HG02938 (cell line): ENCODE measurements around the gene KLHL3.

ENCODE experiments used
- ATAC-seq: cut with Tn5 transposase; IDR thresholded peaks from one replicate; pipeline ENCODE4 v1.9.1; 2021; ENCODE audit warnings: mild to moderate bottlenecking, moderate library complexity; ENCODE audit not compliant: unreplicated experiment

Gene KLHL3

DNA sequence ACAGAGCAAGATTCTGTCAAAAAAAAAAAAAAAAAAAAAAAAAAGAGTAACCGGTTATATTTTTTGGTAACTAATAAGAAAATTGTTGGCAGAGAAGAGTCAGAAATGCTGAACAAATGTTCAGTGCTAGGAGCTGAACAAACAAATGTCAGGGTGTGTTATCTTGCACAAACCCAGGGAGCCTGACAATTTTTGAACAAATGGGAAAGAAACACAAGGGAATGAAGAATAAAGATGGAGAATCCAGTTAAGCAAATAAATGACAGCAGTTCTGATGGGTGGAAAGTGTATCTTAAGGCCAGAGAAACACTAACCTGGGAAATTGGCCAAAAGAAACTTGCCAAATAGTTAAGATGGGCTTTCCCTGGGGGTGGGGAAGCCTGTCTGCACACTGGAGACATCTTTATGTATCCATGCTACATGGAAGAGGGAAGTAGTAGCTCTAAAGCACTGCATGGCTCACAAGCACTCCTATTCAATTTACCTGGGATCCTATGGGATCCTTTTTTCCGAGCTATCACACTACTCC is 23.7 kb downstream of the KLHL3 start:
- ATAC-seq = no peak

DNA sequence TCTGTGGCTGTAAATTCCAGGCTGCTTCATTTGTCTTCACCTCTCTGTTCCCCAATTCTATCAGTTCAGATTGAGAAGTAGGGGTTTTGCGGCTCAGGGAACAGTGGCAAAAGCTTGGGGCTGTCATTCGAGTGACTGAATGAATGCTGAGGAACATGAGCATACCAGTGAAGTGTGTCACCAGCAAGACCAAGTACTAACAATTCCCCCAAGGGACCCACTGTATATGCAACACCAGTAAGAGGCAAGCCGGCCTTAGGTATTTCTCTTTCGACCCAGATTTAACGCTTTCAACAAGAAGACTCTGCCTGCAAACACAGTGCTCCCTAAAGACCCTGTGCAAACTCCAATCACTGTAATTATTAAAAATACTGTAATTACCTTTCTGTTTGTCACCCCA is 25.8 kb downstream of the KLHL3 start:
- no peak for ATAC-seq

DNA sequence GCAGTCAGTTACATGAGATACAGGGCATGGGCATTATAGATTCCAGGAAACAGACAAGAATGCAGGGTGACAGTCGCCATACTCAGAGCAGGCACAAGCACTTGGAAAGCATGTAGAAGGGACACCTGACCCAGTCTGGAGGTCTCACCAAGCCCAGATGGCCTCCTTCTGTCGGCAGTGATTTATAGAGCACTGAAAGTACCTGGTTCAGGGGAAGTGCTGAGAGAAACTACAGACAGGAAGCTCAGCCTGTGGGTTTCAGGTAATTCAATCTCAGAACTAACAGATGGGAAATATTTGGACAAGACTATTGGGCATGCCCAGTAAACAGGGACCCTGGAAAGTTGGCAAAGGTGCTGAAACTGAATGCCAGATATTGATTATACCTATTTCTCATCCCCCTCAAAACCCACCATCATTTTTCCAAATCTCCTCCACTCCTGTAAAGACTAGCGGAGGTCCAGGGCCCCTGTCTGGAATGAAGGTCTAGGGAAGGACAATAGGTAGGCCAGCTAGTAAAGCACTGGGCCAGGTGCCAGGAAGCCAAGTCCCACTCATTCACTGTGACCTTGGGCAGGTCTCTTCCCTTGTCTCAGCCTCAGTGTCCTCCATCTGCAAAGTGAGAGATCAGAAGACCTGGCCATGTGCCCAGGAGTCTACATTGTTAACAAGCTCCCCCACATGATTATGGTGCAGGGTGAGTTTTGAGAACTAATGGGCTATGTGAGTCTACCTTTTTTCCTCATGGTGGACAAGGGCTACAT is 26.9 kb downstream of the KLHL3 start:
- no peak for ATAC-seq

DNA sequence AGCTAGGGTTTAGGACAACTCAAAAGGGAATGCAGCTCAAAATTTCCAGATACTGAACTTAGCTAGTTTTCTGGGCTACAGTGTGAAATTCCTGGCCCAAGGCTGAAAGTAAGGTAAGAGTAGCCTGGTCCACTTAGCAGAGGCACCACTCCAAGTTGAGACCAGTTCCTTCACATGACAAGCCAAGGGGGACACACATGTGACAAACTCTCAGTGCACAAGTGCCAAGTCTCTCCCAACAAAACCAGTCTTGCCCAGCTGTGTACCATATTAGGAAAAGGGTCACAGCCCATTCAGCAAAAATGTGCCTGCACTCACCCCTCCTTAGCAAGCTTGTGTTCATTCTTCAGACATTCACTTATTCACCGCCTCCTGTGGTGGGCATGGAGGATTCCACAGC is 27.8 kb downstream of the KLHL3 start:
- ATAC-seq = no peak

DNA sequence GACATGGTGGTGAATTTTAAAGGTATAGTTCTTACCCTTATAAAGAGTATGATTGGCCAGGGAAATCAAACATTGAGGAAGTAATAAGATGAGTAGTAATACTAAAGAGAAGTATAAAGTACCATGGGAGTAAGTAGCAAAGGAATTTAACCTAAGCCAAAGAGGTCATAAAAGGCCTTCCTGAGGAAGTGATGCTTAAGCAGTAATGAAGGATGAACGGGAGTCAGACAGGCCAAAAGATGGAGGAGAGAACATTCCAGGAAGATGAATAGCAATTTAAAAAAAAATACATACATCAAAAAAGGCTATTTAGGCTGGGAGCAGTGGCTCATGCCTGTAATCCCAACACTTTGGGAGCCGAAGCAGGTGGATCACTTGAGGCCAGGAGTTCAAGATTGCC is 29.0 kb downstream of the KLHL3 start:
- ATAC-seq = no peak

DNA sequence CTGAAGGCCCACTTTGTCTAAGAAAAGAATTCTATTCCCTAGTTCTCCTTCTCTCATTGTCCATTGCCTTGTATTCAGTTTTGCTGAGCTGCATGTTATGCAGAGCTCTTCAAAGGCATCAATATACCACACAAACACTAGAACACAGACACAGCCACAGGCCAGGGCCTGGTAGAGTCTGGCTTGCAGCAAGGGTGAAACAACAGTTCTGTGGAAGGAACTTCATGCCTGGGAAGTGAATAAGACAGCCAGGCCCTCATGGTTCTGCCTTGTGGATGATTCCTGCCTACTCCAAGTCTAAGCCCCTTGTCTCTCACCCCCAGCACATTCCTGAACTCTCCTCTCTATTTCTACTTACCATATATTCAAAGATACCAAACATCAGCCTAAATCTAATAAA is 30.8 kb downstream of the KLHL3 start:
- ATAC-seq = no peak

DNA sequence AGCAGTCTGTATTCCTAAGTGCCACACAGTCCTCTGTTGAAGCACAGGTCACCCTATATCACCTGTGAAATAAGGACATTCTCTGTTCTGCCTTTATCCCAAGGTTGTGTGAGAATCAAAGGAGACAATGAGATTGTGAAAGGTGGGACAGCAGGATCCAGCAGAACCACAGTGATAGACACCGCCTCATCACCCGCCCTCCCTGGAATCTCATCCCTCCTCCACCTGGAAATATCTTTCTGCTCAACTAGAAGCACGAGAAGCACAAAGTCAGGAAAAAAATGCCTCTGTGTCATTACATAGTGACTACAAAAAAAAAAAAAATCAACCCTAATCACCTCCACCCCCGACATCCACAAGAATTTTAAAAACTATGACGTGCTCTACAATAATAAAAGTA is 32.3 kb downstream of the KLHL3 start:
- ATAC-seq = no peak

DNA sequence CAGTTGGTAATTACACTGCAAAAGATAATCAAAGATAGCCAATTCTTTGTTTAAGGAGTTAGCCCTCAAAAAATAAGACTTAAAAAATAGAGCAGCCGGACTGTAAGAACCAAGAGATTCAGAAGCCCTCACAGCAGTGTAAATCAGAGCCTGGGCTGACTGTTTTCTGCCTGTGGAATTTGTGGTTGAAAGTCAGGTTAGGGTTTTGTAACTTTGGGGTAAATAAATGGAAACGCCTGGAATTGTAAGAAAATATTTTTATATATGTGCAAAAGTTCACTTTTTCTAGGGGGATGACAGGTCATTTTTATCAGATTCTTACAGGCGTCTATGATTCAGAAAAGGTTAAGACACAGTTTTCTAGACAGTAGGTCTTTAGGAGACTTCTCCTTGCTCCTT is 35.6 kb downstream of the KLHL3 start:
- ATAC-seq = no peak

DNA sequence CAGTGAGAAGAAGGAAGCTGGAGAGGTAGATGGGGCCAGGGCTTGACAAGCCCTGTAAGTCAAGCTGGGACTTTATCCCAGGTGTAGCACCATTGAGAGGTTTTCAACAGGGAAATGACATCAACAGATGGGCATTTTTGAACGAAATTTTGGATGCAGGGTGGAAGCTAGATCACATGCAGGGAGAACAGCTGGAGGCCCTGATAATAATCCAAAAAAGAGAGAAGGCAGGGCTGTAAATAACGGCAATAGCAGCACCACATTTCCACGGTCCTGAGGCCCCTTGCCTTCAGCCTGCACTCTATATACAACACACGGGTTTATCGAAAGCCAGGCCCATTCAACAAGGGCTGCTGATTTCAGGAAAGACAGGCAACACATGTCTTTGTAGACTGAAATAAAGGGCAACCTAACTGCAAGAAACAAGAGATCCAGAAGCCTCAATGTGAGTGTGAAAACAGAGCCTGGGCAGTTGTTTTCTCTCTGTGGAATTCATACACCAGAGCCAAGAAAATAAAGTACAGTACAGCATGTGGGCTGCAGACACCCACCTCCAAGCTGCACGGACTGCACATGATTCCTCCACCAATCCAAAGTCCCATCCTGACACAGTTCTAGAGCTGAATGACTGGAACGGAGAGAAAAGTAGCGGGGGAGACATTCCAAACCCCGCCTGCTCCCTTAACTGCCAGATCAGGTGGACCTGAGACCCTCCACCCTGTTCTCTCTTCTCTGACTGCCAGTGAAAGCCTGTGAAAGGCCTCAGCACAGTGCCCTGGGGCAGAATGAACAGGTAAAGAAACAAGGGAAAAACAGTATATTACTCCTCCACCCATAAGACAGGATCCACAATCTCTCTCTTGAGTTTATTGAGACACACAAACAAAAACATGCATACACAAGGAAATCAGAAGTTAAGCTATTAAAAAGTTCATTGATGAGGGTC is 36.3 kb downstream of the KLHL3 start:
- no peak for ATAC-seq

DNA sequence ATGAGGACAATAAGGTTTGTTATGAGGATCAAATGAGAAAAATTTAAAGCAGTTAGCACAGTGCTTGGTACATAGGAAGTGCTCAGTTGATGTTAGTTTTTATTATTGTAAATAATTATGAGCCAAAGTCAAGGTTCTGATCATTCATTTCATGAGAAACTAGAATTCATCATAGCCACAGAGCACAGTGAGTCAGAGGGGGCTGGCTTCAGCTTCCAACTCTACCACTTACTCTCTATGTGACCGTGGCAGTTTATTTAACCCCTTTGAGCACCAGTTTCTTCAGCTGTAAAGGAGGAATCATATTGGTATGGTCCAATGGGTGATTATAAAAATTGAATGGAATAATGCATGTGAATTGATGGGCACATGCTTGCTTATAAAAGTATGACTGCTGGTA is 39.4 kb downstream of the KLHL3 start:
- ATAC-seq = no peak

DNA sequence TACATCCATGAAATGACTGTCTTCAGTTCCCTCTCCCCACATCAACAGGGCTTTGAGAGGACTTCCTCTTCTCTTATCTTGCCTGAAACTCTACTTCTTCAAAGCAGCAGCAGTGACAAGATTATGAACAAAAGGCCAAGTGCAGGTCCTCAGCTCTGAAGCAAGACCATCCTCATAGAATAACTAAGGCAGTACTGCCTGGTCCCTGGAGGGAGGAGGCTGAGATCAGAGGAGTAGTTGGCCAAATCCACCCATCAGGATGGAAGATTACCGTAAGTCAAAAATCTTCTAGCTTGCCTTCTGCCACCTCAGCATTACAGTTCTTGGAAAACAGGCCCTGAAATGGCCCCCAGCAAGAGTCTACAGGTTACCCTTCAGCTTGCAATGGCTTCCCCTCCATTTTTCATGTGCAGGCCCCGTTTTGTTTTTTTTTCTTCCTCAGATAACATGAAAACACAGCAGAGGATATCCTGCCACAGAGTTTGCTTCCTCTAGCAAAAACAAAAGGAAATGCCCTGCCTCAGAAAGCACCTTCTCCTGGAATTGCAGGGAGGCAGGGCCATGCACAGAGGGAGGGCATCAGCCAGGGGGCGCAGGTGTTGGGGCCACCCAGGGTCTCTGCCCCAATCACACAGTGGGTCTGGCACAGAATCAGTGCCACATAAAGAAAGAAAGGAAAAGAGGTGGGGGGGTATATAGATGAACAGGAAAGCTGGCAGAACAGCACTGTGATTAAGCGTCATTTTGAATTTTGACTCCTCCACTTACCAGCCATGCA is 40.0 kb downstream of the KLHL3 start:
- ATAC-seq = no peak

DNA sequence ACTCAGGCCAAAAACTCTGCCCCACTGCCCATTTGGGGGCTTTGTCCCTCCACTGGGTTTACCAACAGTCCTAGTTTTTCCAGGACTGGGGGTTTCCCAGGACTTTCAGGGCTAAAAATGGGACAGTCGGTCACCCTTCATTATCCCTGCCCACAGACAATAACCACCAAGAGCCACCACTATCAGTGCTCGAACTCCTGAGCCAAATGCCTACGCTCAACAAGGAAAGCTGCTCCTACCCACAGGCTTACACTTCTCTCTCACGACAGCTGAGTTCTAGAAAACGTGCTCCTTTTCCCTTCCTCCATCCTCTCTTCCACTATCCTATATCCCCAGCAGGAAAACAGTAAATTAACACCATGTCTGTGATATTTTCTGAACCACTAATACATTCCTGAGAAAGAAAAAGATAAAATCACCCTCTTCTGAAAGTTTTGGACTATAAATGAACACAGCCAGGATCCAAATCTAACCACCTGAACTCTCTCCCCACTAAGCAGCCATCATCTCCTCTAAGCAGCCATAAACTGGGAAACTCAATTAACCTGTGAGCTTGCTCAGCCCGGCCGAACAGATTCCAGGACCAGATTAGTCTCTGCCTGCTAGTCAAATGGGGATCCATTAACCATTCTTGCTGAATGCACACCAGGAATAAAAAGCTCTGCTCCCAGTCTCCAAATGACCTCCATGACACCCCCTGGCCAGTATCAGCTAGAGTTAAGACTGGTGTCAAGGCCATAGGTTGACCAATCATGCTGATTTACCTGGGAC is 41.8 kb downstream of the KLHL3 start:
- no peak for ATAC-seq

DNA sequence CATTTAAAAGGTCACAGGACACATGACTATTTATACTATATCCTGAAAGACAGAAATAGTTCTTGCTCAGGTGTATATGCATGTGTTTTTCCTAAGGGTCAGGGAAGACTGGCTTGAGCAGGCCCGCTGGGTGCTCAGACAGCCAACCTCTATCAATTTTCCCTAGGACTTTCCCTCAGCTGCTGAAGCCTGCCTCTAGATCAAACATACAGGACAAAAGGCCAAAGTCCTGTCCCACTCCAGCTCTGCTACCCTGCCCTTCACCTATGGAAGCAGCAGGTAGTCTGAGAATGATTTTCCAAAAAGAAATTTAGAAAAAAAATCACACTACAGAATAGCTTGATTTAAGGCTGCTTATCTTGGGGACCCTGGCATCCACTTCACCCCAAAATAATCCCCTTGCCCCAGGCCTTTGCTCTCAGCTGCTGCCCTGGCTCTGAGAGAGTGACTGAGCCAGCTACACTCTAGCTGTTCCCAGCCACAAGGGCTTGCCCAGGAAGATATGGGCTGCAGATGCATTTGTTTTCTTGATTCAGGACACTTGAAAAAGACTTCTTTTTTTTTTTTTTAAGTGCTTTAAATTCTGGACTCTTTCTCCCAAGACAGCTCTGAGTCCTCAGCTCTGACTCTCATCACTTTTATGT is 42.5 kb downstream of the KLHL3 start:
- ATAC-seq = no peak

DNA sequence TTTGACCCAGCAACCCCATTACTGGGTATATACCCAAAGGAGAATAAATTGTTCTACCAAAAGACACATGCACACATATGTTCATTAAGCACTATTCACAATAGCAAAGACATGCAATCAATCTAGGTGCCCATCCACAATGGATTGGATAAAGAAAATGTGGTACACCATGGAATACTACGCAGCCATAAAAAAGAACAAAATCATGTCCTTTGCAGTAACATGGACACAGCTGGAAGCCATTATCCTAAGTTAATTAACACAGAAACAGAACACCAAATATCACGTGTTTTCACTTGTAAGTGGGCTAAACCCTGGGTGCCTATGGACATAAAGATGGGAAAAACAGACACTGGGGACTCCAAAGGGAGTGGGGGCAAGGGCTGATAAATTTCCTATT is 46.6 kb downstream of the KLHL3 start:
- ATAC-seq = no peak

DNA sequence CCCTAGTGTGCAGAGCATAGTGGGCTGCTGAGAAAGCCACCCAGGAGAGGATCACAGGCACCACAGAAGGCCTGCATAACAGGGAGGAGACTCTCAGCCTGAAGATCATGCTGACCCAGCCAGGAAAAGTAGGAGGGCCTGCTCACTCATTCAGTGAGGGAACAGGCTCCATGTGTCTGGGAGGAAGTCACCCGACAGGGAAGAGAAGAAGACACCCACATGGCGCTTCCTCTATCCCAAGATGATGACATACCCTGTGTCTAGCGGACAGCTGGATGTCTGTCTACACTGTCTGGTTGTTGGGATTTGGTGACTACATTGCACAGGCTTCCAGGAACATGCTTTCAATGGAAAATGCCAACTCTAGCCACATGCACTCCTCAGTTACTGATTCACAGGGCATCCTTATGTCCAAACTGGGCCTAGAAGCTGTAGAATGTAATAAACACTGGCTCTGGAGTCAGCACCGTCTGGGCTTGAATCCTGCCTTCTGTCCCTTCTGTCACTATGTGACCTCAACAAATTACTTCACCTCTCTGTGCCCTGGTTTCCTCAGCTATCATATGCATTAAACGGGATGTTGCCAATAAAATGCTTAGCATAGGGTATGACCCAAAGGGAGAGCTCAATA is 47.6 kb downstream of the KLHL3 start:
- no peak for ATAC-seq

DNA sequence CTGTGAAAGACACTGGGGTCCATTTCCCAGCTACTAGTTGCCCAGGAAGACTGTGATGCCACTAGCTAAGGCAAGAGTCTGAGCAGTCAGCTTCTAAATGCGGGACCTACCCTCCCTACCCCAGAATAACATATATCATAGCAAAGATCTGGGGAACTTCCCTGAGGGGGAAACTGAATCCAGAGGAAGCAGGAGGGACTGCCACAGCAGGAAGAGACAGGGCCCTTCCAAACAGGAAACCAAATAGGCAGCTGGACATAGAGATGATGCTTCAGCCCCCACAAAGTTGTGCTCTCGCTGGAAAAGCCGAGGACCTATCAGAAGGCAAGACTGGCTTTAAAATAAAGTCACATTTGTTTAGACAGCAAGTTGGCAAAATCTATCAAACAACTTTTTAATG is 51.1 kb downstream of the KLHL3 start:
- no peak for ATAC-seq

DNA sequence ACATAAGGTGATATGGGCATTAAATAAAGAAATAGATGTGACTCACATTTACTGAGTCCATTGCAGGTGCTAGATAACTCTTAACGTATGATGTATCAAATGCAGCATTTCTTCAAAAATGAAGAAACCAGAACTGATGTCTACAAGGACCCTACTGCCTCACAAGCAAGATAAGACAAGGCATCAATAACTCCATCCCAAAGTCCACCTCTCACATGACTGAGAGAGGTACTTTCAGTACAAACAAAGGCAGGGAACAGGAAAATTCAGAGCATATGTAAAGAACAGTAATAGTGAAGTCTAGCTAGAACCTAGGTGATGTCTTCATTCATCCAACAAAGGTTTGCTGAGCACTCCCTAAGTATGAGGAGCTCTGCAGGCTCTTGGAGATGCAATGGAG is 54.7 kb downstream of the KLHL3 start:
- ATAC-seq = no peak

DNA sequence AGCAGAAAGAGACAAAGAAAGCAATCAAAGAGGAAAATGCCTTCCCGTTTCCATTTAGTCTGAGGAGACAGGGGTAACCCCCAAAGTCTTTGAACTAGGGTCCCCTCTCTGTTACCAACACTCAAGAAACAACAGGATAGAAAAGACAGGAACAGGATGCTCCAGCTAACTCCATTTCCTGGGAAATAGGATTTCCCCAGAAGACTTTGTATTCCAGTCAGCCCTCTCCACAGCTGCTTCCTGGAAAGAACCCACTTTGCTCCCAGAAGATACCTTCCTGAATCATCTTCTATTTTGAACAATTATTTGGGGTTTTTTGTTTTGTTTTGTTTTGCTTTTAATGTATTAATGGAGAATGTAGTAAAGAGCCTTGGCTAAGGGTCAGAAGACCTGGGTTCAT is 56.0 kb downstream of the KLHL3 start:
- no peak for ATAC-seq

DNA sequence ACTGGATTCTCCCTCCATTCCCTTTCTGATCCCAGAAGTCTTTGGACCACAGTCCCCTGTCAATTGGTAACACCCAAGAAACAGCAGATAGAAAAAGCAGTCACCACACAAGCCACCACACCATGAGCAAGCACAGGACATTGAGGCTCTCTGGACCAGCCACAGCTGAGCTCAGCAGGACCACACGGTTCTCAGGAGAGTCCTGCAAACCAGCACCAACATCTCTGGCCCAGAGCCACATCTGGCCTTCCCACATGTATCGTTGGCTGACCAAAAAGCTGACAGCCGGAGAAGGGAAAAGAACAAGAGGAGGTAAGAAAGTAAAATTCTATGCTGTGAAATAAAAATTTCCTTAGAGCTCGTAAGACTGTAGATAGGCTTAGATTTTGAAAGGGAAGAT is 56.7 kb downstream of the KLHL3 start:
- no peak for ATAC-seq

DNA sequence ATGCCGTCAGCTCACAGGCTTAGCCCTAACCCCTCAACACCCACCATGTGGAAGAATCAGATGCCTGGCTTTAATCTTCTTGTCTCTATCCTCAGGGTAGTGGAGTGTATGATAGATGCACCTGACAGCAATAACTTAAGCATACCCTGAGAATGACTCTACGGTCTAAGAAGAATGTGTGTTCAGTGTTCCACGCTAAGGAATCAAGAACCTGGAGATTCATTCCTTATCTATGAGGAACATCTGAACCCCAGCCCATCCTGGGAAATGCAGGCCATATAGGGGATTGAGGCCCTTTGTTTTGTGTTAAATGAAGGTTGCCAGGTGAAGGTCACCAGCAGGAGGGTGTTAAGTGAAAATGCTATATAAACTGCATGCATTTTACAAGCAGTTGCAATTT is 63.0 kb downstream of the KLHL3 start:
- ATAC-seq = no peak
